Measurements from ENCODE around the gene MCTP1.

The MCTP1 gene

DNA sequence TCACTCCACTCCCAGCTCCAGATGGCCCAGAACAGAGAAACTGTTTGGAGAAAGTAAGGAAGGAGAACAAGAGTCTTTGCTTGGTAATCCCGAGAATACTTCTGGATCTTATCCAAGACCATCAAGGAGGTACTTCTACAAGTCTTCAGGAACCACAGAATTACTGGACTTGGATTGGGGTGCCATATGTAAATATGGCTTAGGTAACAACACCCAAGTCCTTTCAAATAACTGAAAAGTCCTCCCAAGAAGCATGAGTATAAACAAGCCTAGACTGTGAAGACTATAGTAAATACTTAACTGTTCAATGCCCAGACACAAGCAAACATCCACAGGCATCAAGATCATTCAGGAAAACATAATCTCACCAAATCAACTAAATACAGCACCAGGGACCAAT is 170.0 kb downstream of the MCTP1 start:
- H3K27ac ChIP-seq (ENCODE audit: low read length) = no peak overlapping the region
- no peak overlapping the region for H3K4me2 ChIP-seq (ENCODE audit: low read length)
- TF ChIP-seq, protein P1, sequence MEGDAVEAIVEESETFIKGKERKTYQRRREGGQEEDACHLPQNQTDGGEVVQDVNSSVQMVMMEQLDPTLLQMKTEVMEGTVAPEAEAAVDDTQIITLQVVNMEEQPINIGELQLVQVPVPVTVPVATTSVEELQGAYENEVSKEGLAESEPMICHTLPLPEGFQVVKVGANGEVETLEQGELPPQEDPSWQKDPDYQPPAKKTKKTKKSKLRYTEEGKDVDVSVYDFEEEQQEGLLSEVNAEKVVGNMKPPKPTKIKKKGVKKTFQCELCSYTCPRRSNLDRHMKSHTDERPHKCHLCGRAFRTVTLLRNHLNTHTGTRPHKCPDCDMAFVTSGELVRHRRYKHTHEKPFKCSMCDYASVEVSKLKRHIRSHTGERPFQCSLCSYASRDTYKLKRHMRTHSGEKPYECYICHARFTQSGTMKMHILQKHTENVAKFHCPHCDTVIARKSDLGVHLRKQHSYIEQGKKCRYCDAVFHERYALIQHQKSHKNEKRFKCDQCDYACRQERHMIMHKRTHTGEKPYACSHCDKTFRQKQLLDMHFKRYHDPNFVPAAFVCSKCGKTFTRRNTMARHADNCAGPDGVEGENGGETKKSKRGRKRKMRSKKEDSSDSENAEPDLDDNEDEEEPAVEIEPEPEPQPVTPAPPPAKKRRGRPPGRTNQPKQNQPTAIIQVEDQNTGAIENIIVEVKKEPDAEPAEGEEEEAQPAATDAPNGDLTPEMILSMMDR (IDR thresholded peaks at IDR 0.05; ENCODE audit: low read depth, low read length) = no peak
- no peak for TF ChIP-seq EZH2phosphoT487 (IDR thresholded peaks at IDR 0.05; ENCODE audit: low read depth)
- H3K9ac ChIP-seq (ENCODE audit: low read length) = no peak overlapping the region
- no peaks in the 10 kb centered on the region for H3K4me1 ChIP-seq (ENCODE audit: low read length)
- H3K36me3 ChIP-seq (replicated peaks; ENCODE audit: low read depth, low read length) = no peaks in the 10 kb centered on the region
- no peak overlapping the region for H2AFZ ChIP-seq (ENCODE audit: low read depth, low read length)
- no peaks in the 10 kb centered on the region for H3K9me3 ChIP-seq (ENCODE audit: insufficient read depth, low read length)
- no peak overlapping the region for H3K4me3 ChIP-seq (ENCODE audit: low read length)
- H3K27me3 ChIP-seq (ENCODE audit: low read depth, low read length) = no peaks in the 10 kb centered on the region
- H4K20me1 ChIP-seq (ENCODE audit: insufficient read depth, low read length) = no peaks in the 10 kb centered on the region
- H3K79me2 ChIP-seq (ENCODE audit: low read length) = no peaks in the 10 kb centered on the region

DNA sequence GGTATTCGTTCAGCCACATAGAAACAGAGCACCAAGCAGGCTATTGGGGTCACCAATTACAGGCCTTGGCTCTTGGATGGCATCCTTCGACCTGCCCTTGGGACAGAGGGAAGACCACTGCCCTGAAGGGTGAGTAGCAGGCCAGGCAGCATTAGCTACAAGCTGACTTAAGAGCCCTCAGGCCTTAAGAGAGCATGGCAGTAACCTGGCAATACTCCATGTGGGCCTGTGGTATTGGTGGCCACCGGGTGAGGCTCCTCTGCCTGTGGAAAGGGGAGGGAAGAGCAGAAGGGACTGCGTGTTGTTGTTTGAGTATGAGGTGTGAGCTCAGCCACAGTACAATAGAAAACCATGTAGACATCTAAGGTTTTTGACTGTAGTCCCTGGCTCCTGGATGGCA is 170.6 kb downstream of the MCTP1 start:
- Histone ChIP-seq H3K36me3 (replicated peaks; ENCODE audit: low read depth, low read length) (no peaks in the 10 kb centered on the region), H3K9me3 (ENCODE audit: insufficient read depth, low read length) (no peaks in the 10 kb centered on the region), H3K27ac (ENCODE audit: low read length) (no peak overlapping the region), H3K79me2 (ENCODE audit: low read length) (no peaks in the 10 kb centered on the region), H2AFZ (ENCODE audit: low read depth, low read length) (no peak overlapping the region), H3K4me2 (ENCODE audit: low read length) (no peak overlapping the region), H4K20me1 (ENCODE audit: insufficient read depth, low read length) (no peaks in the 10 kb centered on the region), H3K27me3 (ENCODE audit: low read depth, low read length) (no peaks in the 10 kb centered on the region), H3K4me3 (ENCODE audit: low read length) (no peak overlapping the region), H3K9ac (ENCODE audit: low read length) (no peak overlapping the region), H3K4me1 (ENCODE audit: low read length) (no peaks in the 10 kb centered on the region)
- no peak for TF ChIP-seq EZH2phosphoT487 (IDR thresholded peaks at IDR 0.05; ENCODE audit: low read depth)
- TF ChIP-seq, protein P1 (IDR thresholded peaks at IDR 0.05; ENCODE audit: low read depth, low read length) = no peak

DNA sequence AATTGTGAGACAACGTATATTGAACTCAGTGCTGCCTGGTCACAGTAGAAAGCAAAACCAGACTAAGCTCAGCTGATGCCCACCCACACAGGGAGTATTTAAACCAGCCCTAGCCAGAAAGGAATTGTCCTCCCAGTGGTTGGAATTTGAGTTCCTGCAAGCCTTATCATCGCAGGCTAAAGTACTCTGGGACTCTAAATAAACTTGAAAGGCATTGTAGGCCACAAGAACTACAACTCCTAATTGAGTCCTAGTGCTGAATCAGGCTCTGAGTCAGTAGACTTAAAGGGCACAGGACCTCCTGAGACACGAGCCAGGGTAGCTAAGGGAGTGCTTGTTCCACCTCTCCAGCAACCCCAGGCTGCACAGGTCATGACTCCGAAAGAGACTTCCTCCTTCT is 171.4 kb downstream of the MCTP1 start:
- Histone ChIP-seq H3K9me3 (ENCODE audit: insufficient read depth, low read length) (no peaks in the 10 kb centered on the region), H2AFZ (ENCODE audit: low read depth, low read length) (no peak overlapping the region), H3K4me3 (ENCODE audit: low read length) (no peak overlapping the region), H4K20me1 (ENCODE audit: insufficient read depth, low read length) (no peaks in the 10 kb centered on the region), H3K4me2 (ENCODE audit: low read length) (no peak overlapping the region), H3K79me2 (ENCODE audit: low read length) (no peaks in the 10 kb centered on the region), H3K27me3 (ENCODE audit: low read depth, low read length) (no peaks in the 10 kb centered on the region), H3K4me1 (ENCODE audit: low read length) (no peaks in the 10 kb centered on the region), H3K9ac (ENCODE audit: low read length) (no peak overlapping the region), H3K27ac (ENCODE audit: low read length) (no peak overlapping the region), H3K36me3 (replicated peaks; ENCODE audit: low read depth, low read length) (no peaks in the 10 kb centered on the region)
- no peak for TF ChIP-seq EZH2phosphoT487 (IDR thresholded peaks at IDR 0.05; ENCODE audit: low read depth)
- TF ChIP-seq, protein P1 (IDR thresholded peaks at IDR 0.05; ENCODE audit: low read depth, low read length) = no peak

GRCh38 chr5:95111141-95111540 is 173.8 kb downstream of the MCTP1 start:
- Histone ChIP-seq H3K9ac (ENCODE audit: low read length) (no peak overlapping the region), H3K36me3 (replicated peaks; ENCODE audit: low read depth, low read length) (no peaks in the 10 kb centered on the region), H3K27ac (ENCODE audit: low read length) (no peak overlapping the region), H3K4me2 (ENCODE audit: low read length) (no peak overlapping the region), H3K27me3 (ENCODE audit: low read depth, low read length) (no peaks in the 10 kb centered on the region), H3K4me1 (ENCODE audit: low read length) (no peaks in the 10 kb centered on the region), H3K4me3 (ENCODE audit: low read length) (no peak overlapping the region), H4K20me1 (ENCODE audit: insufficient read depth, low read length) (no peaks in the 10 kb centered on the region), H3K79me2 (ENCODE audit: low read length) (no peaks in the 10 kb centered on the region), H3K9me3 (ENCODE audit: insufficient read depth, low read length) (no peaks in the 10 kb centered on the region), H2AFZ (ENCODE audit: low read depth, low read length) (no peak overlapping the region)
- no peak for TF ChIP-seq EZH2phosphoT487 (IDR thresholded peaks at IDR 0.05; ENCODE audit: low read depth)
- TF ChIP-seq, protein P1 (IDR thresholded peaks at IDR 0.05; ENCODE audit: low read depth, low read length) = no peak

All from OCI-LY3 (cell line).